Thoracic aorta (tissue), 2 donors: ENCODE results near the gene SAMD10. TPM values are rescaled to one million over a fixed set of nuclear protein-coding genes. Genes with fewer than 3 reads are reported as not detected.

Experiments
- ATAC-seq: fragments of 150-250 bp; one replicate; pipeline ENCODE4 v1.8.0; 2017; ENCODE audit warnings: low read depth; ENCODE audit not compliant: insufficient number of reproducible peaks, low FRiP score
- DNase-seq: peaks from one replicate; pipeline ENCODE4 v3.0.0-alpha.2; 2020; ENCODE audit warnings: low spot score
- H3K27ac ChIP-seq, 2 donors: fragments of 200-600 bp; sonication (generic); 1 replicate in 1 of 2; 2 replicates in 1 of 2; pipeline ENCODE4 v1.5.1; 2016; ENCODE audit warnings: mild to moderate bottlenecking in 2 of 2, moderate library complexity in 2 of 2
- H3K27me3 ChIP-seq: fragments of 200-600 bp; sonication (generic); replicated peaks from 2 replicates; pipeline ENCODE4 v1.6.0; 2016; ENCODE audit warnings: mild to moderate bottlenecking; ENCODE audit not compliant: insufficient read depth
- H3K36me3 ChIP-seq: fragments of 200-600 bp; sonication (generic); one replicate; pipeline ENCODE4 v1.5.1; 2016
- H3K4me1 ChIP-seq, 2 donors: fragments of 200-600 bp; sonication (generic); 1 replicate in 1 of 2; 2 replicates in 1 of 2; pipeline versions ENCODE4 v1.5.1 to v1.6.0; 2016; ENCODE audit warnings: low read depth in 2 of 2, mild to moderate bottlenecking in 1 of 2; ENCODE audit not compliant: control insufficient read depth in 1 of 2
- H3K4me3 ChIP-seq: fragments of 200-600 bp; sonication (generic); 2 replicates; pipeline ENCODE4 v1.5.1; 2016; ENCODE audit warnings: mild to moderate bottlenecking
- H3K9me3 ChIP-seq: fragments of 200-600 bp; sonication (generic); 2 replicates; pipeline ENCODE4 v1.5.1; 2016
- CTCF ChIP-seq: fragments of 200-600 bp; sonication (generic); IDR thresholded peaks from one replicate; pipeline ENCODE4 v1.5.1; 2019; ENCODE audit warnings: antibody characterized with exemption
- total RNA-seq, 2 donors: library from RNA; depleted of rRNA; stranded (reverse); fragments of >200 nt; gene quantifications; one replicate each; pipeline versions ENCODE4 v1.1.0 to v1.2.3, GENCODE V29; 2016

SAMD10 gene
- total RNA-seq, 2 donors from 2014 or later = 0.78 to 3.0 TPM

GRCh38 chr20:63958471-63958870 lies 21.0 kb downstream of the SAMD10 start:
- DNase-seq = no peak
- Histone ChIP-seq H3K27me3 (no peaks in the 10 kb centered on the region), H3K4me1 (peaks cover 21 to 29% of the 10 kb centered on the region in 2 donors), H3K4me3 (no peak overlapping the region), H3K9me3 (no peaks in the 10 kb centered on the region), H3K27ac (no peak overlapping the region), H3K36me3 (peaks cover 20% of the 10 kb centered on the region)
- ATAC-seq = no peak
- TF ChIP-seq CTCF = no peak

GRCh38 chr20:63957690-63958441 lies 21.6 kb downstream of the SAMD10 start:
- Histone ChIP-seq H3K27ac (peak overlapping the region; percentile 47 to 61), H3K4me3 (peak overlapping the region; percentile 93), H3K4me1 (peaks cover 21 to 29% of the 10 kb centered on the region in 2 donors), H3K9me3 (no peaks in the 10 kb centered on the region), H3K27me3 (no peaks in the 10 kb centered on the region), H3K36me3 (peaks cover 18% of the 10 kb centered on the region)
- no peak for TF ChIP-seq CTCF
- ATAC-seq = no peak
- DNase-seq = no peak

- ATAC-seq (peak; percentile 22), DNase-seq (no peak)
- Histone ChIP-seq H3K4me3 (peak overlapping the region; percentile 93), H3K36me3 (peaks cover 17% of the 10 kb centered on the region), H3K27ac (peak overlapping the region; percentile 47 to 61), H3K27me3 (no peaks in the 10 kb centered on the region), H3K9me3 (no peaks in the 10 kb centered on the region), H3K4me1 (peaks cover 21 to 30% of the 10 kb centered on the region in 2 donors)
- TF ChIP-seq CTCF = peak; percentile 6
Measured at GRCh38 chr20:63957004-63957689, 22.3 kb downstream of the SAMD10 start.

- DNase-seq = no peak
- TF ChIP-seq CTCF = no peak
- Histone ChIP-seq H3K27ac (peak overlapping the region; percentile 47 to 61), H3K4me3 (peak overlapping the region; percentile 93), H3K27me3 (no peaks in the 10 kb centered on the region), H3K36me3 (peaks cover 11% of the 10 kb centered on the region), H3K9me3 (no peaks in the 10 kb centered on the region), H3K4me1 (peaks cover 26 to 35% of the 10 kb centered on the region in 2 donors)
- ATAC-seq = no peak
Measured at GRCh38 chr20:63956664-63957003, 22.8 kb downstream of the SAMD10 start.

- peak within 1 kb of the TSS; percentile 72 to 78 for H3K27ac ChIP-seq
- no peak for TF ChIP-seq CTCF
- H3K27me3 ChIP-seq = no peaks in the 10 kb centered on the region
- H3K36me3 ChIP-seq = peaks cover 8% of the 10 kb centered on the region
- no peaks in the 10 kb centered on the region for H3K9me3 ChIP-seq
- peaks cover 31 to 41% of the 10 kb centered on the region in 2 donors for H3K4me1 ChIP-seq
- DNase-seq (peak; percentile 70), ATAC-seq (peak; percentile 71)
- H3K4me3 ChIP-seq = peak within 1 kb of the TSS; percentile 93
Measured at GRCh38 chr20:63955827-63956663, 23.4 kb downstream of the SAMD10 start, which contains the start of gene UCKL1. UCKL1 (minus strand) TSS chr20:63956416; CDS start chr20:63956372, 44 bp downstream.
